ENCODE data around the gene NWD2.

The NWD2 gene

GRCh38 chr4:37434469-37434868 lies 189.9 kb downstream of the NWD2 start:
- no peak for TF ChIP-seq CTCF (IDR thresholded peaks at IDR 0.05; ENCODE audit: low read depth, low read length, missing control alignments)
- DNase-seq (ENCODE audit: low read depth), result no peak
- no peak overlapping the region for H3K4me3 ChIP-seq (ENCODE audit: low read depth, low read length)

- DNase-seq (ENCODE audit: low read depth), result no peak
- TF ChIP-seq CTCF (IDR thresholded peaks at IDR 0.05; ENCODE audit: low read depth, low read length, missing control alignments), result no peak
- H3K4me3 ChIP-seq (ENCODE audit: low read depth, low read length), result no peak overlapping the region
These were observed 192.0 kb downstream of the NWD2 start for GRCh38 chr4:37436546-37436945.

DNA sequence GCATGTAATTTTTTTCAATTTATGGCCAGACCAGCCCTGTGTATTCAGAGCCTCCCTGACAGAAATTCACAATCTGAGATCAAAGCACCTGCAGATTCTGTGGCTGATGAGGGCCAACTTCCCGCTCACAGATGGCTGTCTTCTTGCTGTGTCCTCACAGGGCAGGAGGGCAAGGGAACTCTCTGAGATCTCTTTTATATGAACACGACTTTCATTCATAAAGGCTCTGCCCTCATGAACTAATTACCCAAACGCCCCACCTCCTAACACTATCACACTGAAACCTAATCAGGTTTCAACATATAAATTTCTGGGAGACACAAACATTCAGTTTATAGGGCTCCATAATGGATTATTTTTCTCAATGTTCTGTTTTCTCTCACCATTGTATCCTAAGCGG lies 192.6 kb downstream of the NWD2 start:
- DNase-seq (ENCODE audit: low read depth), result no peak
- TF ChIP-seq CTCF (IDR thresholded peaks at IDR 0.05; ENCODE audit: low read depth, low read length, missing control alignments), result no peak
- H3K4me3 ChIP-seq (ENCODE audit: low read depth, low read length), result no peak overlapping the region

DNA sequence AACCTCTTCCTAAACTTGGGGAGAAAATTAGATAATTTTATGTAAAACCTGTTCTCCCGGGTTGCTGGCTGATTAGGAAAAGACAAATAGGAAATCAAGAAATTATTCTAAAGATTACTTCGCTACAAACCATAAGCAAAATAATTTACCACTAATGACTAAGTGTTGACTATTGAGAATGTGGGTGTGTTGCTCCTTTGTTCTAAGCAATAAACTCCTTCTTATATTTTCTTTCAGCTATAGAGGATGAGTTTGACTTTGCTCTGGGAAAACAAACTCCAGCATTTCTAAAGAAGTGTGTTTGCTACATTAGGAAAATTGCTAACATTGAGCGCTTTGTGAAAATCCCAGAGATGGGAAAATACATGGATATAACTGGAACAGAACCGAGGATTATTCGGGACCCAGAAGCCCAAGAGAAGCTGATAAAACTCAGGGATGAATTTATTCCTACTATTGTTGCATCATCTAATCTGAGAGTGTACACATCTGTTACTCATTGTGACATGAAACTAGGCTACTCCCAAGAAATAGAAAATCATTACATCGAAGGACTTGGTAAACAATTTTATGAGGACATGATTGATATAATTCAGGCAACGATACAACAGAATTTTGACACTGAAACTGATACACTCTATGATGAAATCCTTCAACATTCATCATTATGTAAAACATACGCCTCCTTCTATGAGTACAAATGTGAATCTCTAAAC lies 194.2 kb downstream of the NWD2 start:
- no peak for TF ChIP-seq CTCF (IDR thresholded peaks at IDR 0.05; ENCODE audit: low read depth, low read length, missing control alignments)
- H3K4me3 ChIP-seq (ENCODE audit: low read depth, low read length), result no peak overlapping the region
- no peak for DNase-seq (ENCODE audit: low read depth)

GRCh38 chr4:37439809-37440474 lies 195.4 kb downstream of the NWD2 start:
- no peak for DNase-seq (ENCODE audit: low read depth)

GRCh38 chr4:37440501-37440900 lies 196.0 kb downstream of the NWD2 start:
- no peak for DNase-seq (ENCODE audit: low read depth)
- no peak for TF ChIP-seq CTCF (IDR thresholded peaks at IDR 0.05; ENCODE audit: low read depth, low read length, missing control alignments)
- H3K4me3 ChIP-seq (ENCODE audit: low read depth, low read length), result no peak overlapping the region

More at GRCh38 chr4:37439809-37440474, 195.4 kb downstream of the NWD2 start:
- no peak for TF ChIP-seq CTCF (IDR thresholded peaks at IDR 0.05; ENCODE audit: low read depth, low read length, missing control alignments)
- H3K4me3 ChIP-seq (ENCODE audit: low read depth, low read length), result no peak overlapping the region

Data from GM12864 (cell line).